Measurements from ENCODE around the gene CYTH3. TPM values are rescaled to one million over a fixed set of nuclear protein-coding genes. Genes with fewer than 3 reads are reported as not detected.
A peak's percentile ranks its signal among the peaks of the same experiment; 100 is the strongest.

CYTH3 gene
- total and polyA plus RNA-seq, 10 donors: 2.5 to 28.1 (median 17.5) TPM

- TF ChIP-seq, protein P1, sequence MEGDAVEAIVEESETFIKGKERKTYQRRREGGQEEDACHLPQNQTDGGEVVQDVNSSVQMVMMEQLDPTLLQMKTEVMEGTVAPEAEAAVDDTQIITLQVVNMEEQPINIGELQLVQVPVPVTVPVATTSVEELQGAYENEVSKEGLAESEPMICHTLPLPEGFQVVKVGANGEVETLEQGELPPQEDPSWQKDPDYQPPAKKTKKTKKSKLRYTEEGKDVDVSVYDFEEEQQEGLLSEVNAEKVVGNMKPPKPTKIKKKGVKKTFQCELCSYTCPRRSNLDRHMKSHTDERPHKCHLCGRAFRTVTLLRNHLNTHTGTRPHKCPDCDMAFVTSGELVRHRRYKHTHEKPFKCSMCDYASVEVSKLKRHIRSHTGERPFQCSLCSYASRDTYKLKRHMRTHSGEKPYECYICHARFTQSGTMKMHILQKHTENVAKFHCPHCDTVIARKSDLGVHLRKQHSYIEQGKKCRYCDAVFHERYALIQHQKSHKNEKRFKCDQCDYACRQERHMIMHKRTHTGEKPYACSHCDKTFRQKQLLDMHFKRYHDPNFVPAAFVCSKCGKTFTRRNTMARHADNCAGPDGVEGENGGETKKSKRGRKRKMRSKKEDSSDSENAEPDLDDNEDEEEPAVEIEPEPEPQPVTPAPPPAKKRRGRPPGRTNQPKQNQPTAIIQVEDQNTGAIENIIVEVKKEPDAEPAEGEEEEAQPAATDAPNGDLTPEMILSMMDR (IDR thresholded peaks at IDR 0.05 in 8 of 11, conservative IDR thresholded peaks at IDR 0.05 in 3 of 11): no peak
- peak in 1 of 3 donors; percentile 6 for TF ChIP-seq POLR2AphosphoS5 (IDR thresholded peaks at IDR 0.05)
- intact Hi-C loops (cut with DNase I; ENCODE audit: low total_unique reads): no loop called here
- peaks cover 0 to 2% (median 0%) of the 10 kb centered on the region in 7 donors for H3K27me3 ChIP-seq (replicated peaks in 1 of 7)
- no peaks in the 10 kb centered on the region for H3K9me3 ChIP-seq
- H3K27ac ChIP-seq: peak overlapping the region in 1 of 8 donors; percentile 10
- no peak overlapping the region for H3K4me3 ChIP-seq
- DNase-seq: peak; percentile 22
- H3K36me3 ChIP-seq: no peaks in the 10 kb centered on the region
- H3K4me1 ChIP-seq: peaks cover 0 to 16% (median 8%) of the 10 kb centered on the region in 6 donors
- 71 to 92% (median 85%) methylated on average over 9 of the region's 9 CpGs for WGBS, 5 donors
Observed at GRCh38 chr7:6276911-6277408, 4.5 kb upstream of the CYTH3 start.

- Histone ChIP-seq H3K27ac (no peak overlapping the region), H3K4me1 (peaks cover 6 to 38% (median 25%) of the 10 kb centered on the region in 6 donors), H3K36me3 (no peaks in the 10 kb centered on the region), H3K4me3 (no peak overlapping the region), H3K9me3 (no peaks in the 10 kb centered on the region), H3K27me3 (replicated peaks in 1 of 7) (peaks cover 0 to 20% (median 0%) of the 10 kb centered on the region in 7 donors)
- intact Hi-C loops (cut with DNase I; ENCODE audit: low total_unique reads): no loop called here
- DNase-seq: no peak
- TF ChIP-seq, protein P1 (IDR thresholded peaks at IDR 0.05 in 8 of 11, conservative IDR thresholded peaks at IDR 0.05 in 3 of 11): no peak
- no peak for TF ChIP-seq POLR2AphosphoS5 (IDR thresholded peaks at IDR 0.05)
- WGBS, 5 donors: 80 to 94% (median 85%) methylated on average over 2 of the region's 2 CpGs
Observed at GRCh38 chr7:6274743-6275142, 2.3 kb upstream of the CYTH3 start.

DNA sequence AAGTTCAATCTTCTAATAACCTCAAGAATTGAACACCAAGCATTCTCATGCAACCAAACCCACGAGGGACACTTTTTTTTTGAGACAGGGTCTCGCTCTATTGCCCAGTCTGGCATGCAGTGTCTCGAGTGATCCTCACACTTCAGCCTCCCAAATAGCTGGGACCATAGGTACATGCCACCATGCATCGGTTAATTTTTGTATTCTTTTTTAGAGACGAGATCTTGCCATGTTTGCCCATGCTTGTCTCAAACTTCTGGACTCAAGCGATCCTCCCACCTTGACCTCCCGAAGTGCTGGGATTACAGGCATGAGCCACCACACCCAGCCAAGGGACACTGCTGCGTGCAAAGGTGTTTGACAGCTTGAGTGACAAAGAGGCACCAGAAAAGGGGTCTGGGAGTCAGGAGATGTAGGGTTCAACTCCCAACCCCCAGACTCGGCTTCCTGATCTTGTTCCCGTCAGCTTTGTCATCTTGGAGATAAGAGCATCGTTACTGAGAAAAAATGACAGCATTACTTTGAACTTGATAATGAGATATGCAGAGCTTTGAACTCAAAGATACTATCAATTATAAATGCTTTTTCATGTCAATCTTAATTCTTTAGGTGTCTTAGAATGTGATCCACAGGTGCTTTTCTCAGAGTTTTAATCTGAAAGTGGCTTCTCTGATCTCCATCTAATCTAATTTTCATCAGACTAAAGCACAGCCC lies 1.6 kb upstream of the CYTH3 start:
- Histone ChIP-seq H3K4me3 (no peak overlapping the region), H3K36me3 (no peaks in the 10 kb centered on the region), H3K27me3 (replicated peaks in 1 of 7) (peaks cover 0 to 20% (median 0%) of the 10 kb centered on the region in 7 donors), H3K9me3 (no peaks in the 10 kb centered on the region), H3K4me1 (peaks cover 6 to 39% (median 25%) of the 10 kb centered on the region in 6 donors), H3K27ac (no peak overlapping the region)
- 84 to 93% (median 90%) methylated on average over 11 of the region's 11 CpGs for WGBS, 5 donors
- DNase-seq: peak; percentile 41
- no peak for TF ChIP-seq POLR2AphosphoS5 (IDR thresholded peaks at IDR 0.05)
- TF ChIP-seq, protein P1 (IDR thresholded peaks at IDR 0.05 in 8 of 11, conservative IDR thresholded peaks at IDR 0.05 in 3 of 11): no peak
- no peak for TF ChIP-seq POLR2A (IDR thresholded peaks at IDR 0.05)
- intact Hi-C loops (cut with DNase I; ENCODE audit: low total_unique reads): no loop called here

DNA sequence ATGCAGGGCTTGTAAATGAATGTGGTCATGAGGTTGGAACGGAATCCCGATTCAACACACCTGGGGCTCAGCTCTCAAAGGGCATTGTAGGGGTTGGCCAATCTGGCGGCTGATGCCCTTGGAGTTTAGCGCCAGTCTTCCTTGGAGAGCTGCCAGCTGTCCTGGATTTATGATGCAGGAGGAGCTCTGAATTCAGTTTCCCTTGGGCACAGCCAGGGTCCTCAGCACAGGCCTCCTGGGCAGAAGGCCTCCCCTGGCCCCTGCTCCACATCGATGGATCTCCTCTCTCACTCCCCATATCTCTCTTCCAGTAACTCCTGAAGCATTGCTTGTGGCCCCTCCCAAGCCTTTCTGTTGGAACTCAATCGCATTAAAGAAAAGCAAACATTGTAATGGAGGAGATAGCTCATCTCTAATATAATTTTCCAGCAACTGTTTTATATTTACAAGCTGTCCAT lies 985 bp upstream of the CYTH3 start:
- Histone ChIP-seq H3K27ac (no peak overlapping the region), H3K4me1 (peaks cover 6 to 39% (median 25%) of the 10 kb centered on the region in 6 donors), H3K36me3 (no peaks in the 10 kb centered on the region), H3K27me3 (replicated peaks in 1 of 7) (peaks cover 0 to 20% (median 0%) of the 10 kb centered on the region in 7 donors), H3K4me3 (peak overlapping the region in 1 of 8 donors; percentile 88), H3K9me3 (no peaks in the 10 kb centered on the region)
- WGBS, 5 donors: 85 to 91% (median 89%) methylated on average over 6 of the region's 6 CpGs
- no peak for TF ChIP-seq POLR2A (IDR thresholded peaks at IDR 0.05)
- TF ChIP-seq, protein P1 (IDR thresholded peaks at IDR 0.05 in 8 of 11, conservative IDR thresholded peaks at IDR 0.05 in 3 of 11): no peak
- no peak for TF ChIP-seq POLR2AphosphoS5 (IDR thresholded peaks at IDR 0.05)
- intact Hi-C loops (cut with DNase I; ENCODE audit: low total_unique reads): no loop called here
- DNase-seq: no peak

Data from spleen (tissue), 11 donors.